ENCODE results near the gene FAT4.

DNA sequence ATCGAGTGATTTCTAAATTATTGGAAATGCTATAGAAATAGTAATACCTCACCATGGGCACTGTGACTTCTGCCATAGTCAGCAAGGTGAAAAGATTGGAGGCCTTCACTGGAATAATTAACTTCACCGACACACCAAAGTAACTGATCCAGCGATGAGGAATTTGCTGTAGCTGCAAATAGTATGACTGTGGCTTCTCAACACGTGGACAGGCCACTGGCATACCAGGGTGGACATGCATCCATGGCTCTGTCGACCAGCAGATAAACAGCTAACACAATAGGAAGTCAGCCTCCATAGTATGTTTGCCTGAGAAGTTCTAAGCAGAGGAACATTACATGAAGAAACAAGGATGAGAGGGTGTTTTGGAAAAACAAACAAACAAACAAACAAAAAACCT lies 10.9 kb upstream of the FAT4 start:
- TF ChIP-seq, protein P1, sequence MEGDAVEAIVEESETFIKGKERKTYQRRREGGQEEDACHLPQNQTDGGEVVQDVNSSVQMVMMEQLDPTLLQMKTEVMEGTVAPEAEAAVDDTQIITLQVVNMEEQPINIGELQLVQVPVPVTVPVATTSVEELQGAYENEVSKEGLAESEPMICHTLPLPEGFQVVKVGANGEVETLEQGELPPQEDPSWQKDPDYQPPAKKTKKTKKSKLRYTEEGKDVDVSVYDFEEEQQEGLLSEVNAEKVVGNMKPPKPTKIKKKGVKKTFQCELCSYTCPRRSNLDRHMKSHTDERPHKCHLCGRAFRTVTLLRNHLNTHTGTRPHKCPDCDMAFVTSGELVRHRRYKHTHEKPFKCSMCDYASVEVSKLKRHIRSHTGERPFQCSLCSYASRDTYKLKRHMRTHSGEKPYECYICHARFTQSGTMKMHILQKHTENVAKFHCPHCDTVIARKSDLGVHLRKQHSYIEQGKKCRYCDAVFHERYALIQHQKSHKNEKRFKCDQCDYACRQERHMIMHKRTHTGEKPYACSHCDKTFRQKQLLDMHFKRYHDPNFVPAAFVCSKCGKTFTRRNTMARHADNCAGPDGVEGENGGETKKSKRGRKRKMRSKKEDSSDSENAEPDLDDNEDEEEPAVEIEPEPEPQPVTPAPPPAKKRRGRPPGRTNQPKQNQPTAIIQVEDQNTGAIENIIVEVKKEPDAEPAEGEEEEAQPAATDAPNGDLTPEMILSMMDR (conservative IDR thresholded peaks at IDR 0.05; ENCODE audit: low read depth, low read length), result no peak
- TF ChIP-seq EZH2 (IDR thresholded peaks at IDR 0.05; ENCODE audit: borderline replicate concordance, low read depth, low read length, poor library complexity, severe bottlenecking), result no peak

Data from A673 (cell line).